HEK293 (cell line): Measurements from ENCODE around the gene CFL1.

Experiments used
- EGR2 ChIP-seq: fragments of 450-650 bp; formaldehyde crosslinking; IDR thresholded peaks from 2 replicates; pipeline ENCODE4 v1.5.1; 2016; ENCODE audit warnings: low read depth, missing biosample characterization, missing genetic modification characterization
- FEZF1 ChIP-seq: fragments of 450-650 bp; formaldehyde crosslinking; IDR thresholded peaks from 2 replicates; pipeline ENCODE4 v1.5.1; 2016; ENCODE audit warnings: missing biosample characterization, missing genetic modification characterization
- GLIS1 ChIP-seq: fragments of 450-650 bp; formaldehyde crosslinking; IDR thresholded peaks from 2 replicates; pipeline ENCODE4 v1.5.1; 2016; ENCODE audit warnings: missing biosample characterization, missing genetic modification characterization
- GLIS2 ChIP-seq: fragments of 450-650 bp; formaldehyde crosslinking; IDR thresholded peaks from 2 replicates; pipeline ENCODE4 v1.5.1; 2016; ENCODE audit warnings: missing biosample characterization, missing genetic modification characterization
- HOXA7 ChIP-seq: sonication (generic); formaldehyde crosslinking; IDR thresholded peaks from 2 replicates; pipeline ENCODE4 v1.8.1; 2022; ENCODE audit warnings: missing genetic modification reagents, borderline replicate concordance
- IKZF3 ChIP-seq: fragments of 450-650 bp; IDR thresholded peaks from 2 replicates; pipeline ENCODE4 v1.5.0; 2018; ENCODE audit warnings: missing biosample characterization, mild to moderate bottlenecking, missing genetic modification characterization, moderate library complexity
- INSM2 ChIP-seq: fragments of 450-650 bp; formaldehyde crosslinking; IDR thresholded peaks from 2 replicates; pipeline ENCODE4 v1.5.1; 2016; ENCODE audit warnings: missing biosample characterization, missing genetic modification characterization
- KLF7 ChIP-seq: fragments of 450-650 bp; formaldehyde crosslinking; IDR thresholded peaks from 2 replicates; pipeline ENCODE4 v1.5.1; 2016; ENCODE audit warnings: missing biosample characterization, missing genetic modification characterization, borderline replicate concordance
- PRDM2 ChIP-seq: fragments of 450-650 bp; formaldehyde crosslinking; IDR thresholded peaks from 2 replicates; pipeline ENCODE4 v1.5.1; 2016; ENCODE audit warnings: missing biosample characterization, missing genetic modification characterization, borderline replicate concordance
- PRDM4 ChIP-seq: fragments of 450-650 bp; formaldehyde crosslinking; IDR thresholded peaks from 2 replicates; pipeline ENCODE4 v1.5.1; 2017; ENCODE audit warnings: missing biosample characterization, missing genetic modification characterization
- SCRT2 ChIP-seq: fragments of 450-650 bp; formaldehyde crosslinking; IDR thresholded peaks from 2 replicates; pipeline ENCODE4 v1.5.1; 2016; ENCODE audit warnings: missing biosample characterization, missing genetic modification characterization
- TCF7L2 ChIP-seq: IDR thresholded peaks from 2 replicates; pipeline ENCODE4 v1.6.1; 2011; ENCODE audit warnings: low read depth, mild to moderate bottlenecking, inconsistent platforms, low read length, moderate library complexity, borderline replicate concordance
- WT1 ChIP-seq: fragments of 450-650 bp; formaldehyde crosslinking; IDR thresholded peaks from 2 replicates; pipeline ENCODE4 v1.5.1; 2016; ENCODE audit warnings: missing biosample characterization, missing genetic modification characterization
- ZBTB1 ChIP-seq: fragments of 450-650 bp; formaldehyde crosslinking; IDR thresholded peaks from 2 replicates; pipeline ENCODE4 v1.5.1; 2016; ENCODE audit warnings: missing biosample characterization, missing genetic modification characterization
- ZBTB10 ChIP-seq: fragments of 450-650 bp; formaldehyde crosslinking; IDR thresholded peaks from 2 replicates; pipeline ENCODE4 v1.5.1; 2016; ENCODE audit warnings: missing biosample characterization, missing genetic modification characterization
- ZBTB48 ChIP-seq: fragments of 450-650 bp; formaldehyde crosslinking; IDR thresholded peaks from 2 replicates; pipeline ENCODE4 v1.5.1; 2016; ENCODE audit warnings: missing biosample characterization, missing genetic modification characterization
- ZIC2 ChIP-seq: fragments of 450-650 bp; formaldehyde crosslinking; IDR thresholded peaks from 2 replicates; pipeline ENCODE4 v1.5.1; 2016; ENCODE audit warnings: missing biosample characterization, missing genetic modification characterization
- ZNF114 ChIP-seq: fragments of 450-650 bp; formaldehyde crosslinking; IDR thresholded peaks from 2 replicates; pipeline ENCODE4 v1.5.0; 2017; ENCODE audit warnings: missing biosample characterization, missing genetic modification characterization
- ZNF239 ChIP-seq: fragments of 450-650 bp; formaldehyde crosslinking; IDR thresholded peaks from 2 replicates; pipeline ENCODE4 v1.5.1; 2016; ENCODE audit warnings: missing biosample characterization, missing genetic modification characterization
- ZNF248 ChIP-seq: fragments of 450-650 bp; formaldehyde crosslinking; IDR thresholded peaks from 2 replicates; pipeline ENCODE4 v1.5.1; 2017; ENCODE audit warnings: missing biosample characterization, missing genetic modification characterization
- ZNF398 ChIP-seq: fragments of 450-650 bp; formaldehyde crosslinking; IDR thresholded peaks from 2 replicates; pipeline ENCODE4 v1.5.1; 2017; ENCODE audit warnings: missing biosample characterization, missing genetic modification characterization
- ZNF629 ChIP-seq: fragments of 450-650 bp; formaldehyde crosslinking; IDR thresholded peaks from 2 replicates; pipeline ENCODE4 v1.5.1; 2017; ENCODE audit warnings: missing biosample characterization, missing genetic modification characterization
- ZSCAN5A ChIP-seq: fragments of 450-650 bp; formaldehyde crosslinking; IDR thresholded peaks from 2 replicates; pipeline ENCODE4 v1.5.1; 2016; ENCODE audit warnings: missing biosample characterization, missing genetic modification characterization

The CFL1 gene

GRCh38 chr11:65860278-65861164, 2.5 kb upstream of the CFL1 start, which contains the start of gene MUS81 (continued):
- no peak for TF ChIP-seq ZSCAN5A (tag by site-specific recombination)
- no peak for TF ChIP-seq ZNF114
- peak; percentile 94 for TF ChIP-seq IKZF3 (tag by site-specific recombination)
- TF ChIP-seq ZNF248 (tag by site-specific recombination): no peak
- TF ChIP-seq ZIC2 (tag by site-specific recombination): 0 out of 2 replicates have a peak, but pooled peaks have one; percentile 4
- no peak for TF ChIP-seq SCRT2 (tag by site-specific recombination)
- peak; percentile 58 for TF ChIP-seq FEZF1 (tag by site-specific recombination)
- no peak for TF ChIP-seq WT1
- TF ChIP-seq GLIS1 (tag by site-specific recombination): peak; percentile 43
- TF ChIP-seq GLIS2 (tag by site-specific recombination): peak; percentile 74
- TF ChIP-seq KLF7 (tag by site-specific recombination): peak; percentile 85; the same call in 1 of the 2 replicates
- TF ChIP-seq ZNF629 (tag by site-specific recombination): peak; percentile 76
- TF ChIP-seq EGR2 (tag by site-specific recombination): peak; percentile 76
- TF ChIP-seq ZNF239 (tag by site-specific recombination): no peak
- no peak for TF ChIP-seq TCF7L2
- TF ChIP-seq INSM2 (tag by site-specific recombination): no peak
- peak; percentile 68 for TF ChIP-seq ZBTB48 (tag by site-specific recombination)
- TF ChIP-seq ZBTB10: peak; percentile 99
- 0 out of 2 replicates have a peak, but pooled peaks have one; percentile 56 for TF ChIP-seq PRDM2 (tag by site-specific recombination)
- TF ChIP-seq HOXA7: no peak
- TF ChIP-seq ZNF398 (tag by site-specific recombination): peak; percentile 60
- no peak for TF ChIP-seq ZBTB1 (tag by site-specific recombination)
- no peak; the same call in 1 of the 2 replicates for TF ChIP-seq PRDM4
